Activated effector memory CD4-positive, alpha-beta T cell treated with anti-CD3 and anti-CD28 coated beads, Interleukin-2, amount 50 U/mL, for 16 hours (primary cell): ENCODE data around the gene MEIS2.

Experiments used
- DNase-seq: peaks from one replicate; pipeline ENCODE4 v3.0.0-alpha.2; 2020

Gene MEIS2

GRCh38 chr15:37112171-37112570, 11.8 kb upstream of the MEIS2 start:
- no peak for DNase-seq

GRCh38 chr15:37111427-37111717, 11.0 kb upstream of the MEIS2 start:
- DNase-seq, result no peak

- no peak for DNase-seq
Observed at GRCh38 chr15:37109872-37110572, 9.7 kb upstream of the MEIS2 start.

GRCh38 chr15:37109168-37109871, 9.0 kb upstream of the MEIS2 start:
- DNase-seq, result no peak

GRCh38 chr15:37108381-37109167, 8.2 kb upstream of the MEIS2 start:
- no peak for DNase-seq

GRCh38 chr15:37107744-37108380, 7.5 kb upstream of the MEIS2 start:
- no peak for DNase-seq

GRCh38 chr15:37107071-37107743, 6.9 kb upstream of the MEIS2 start:
- DNase-seq, result no peak

- DNase-seq, result no peak
Observed at GRCh38 chr15:37106490-37107001, 6.2 kb upstream of the MEIS2 start.

- no peak for DNase-seq
Observed at GRCh38 chr15:37105889-37106288, 5.5 kb upstream of the MEIS2 start.

- no peak for DNase-seq
Observed at GRCh38 chr15:37105029-37105428, 4.7 kb upstream of the MEIS2 start.

- DNase-seq, result no peak
Observed at GRCh38 chr15:37104424-37104981, 4.2 kb upstream of the MEIS2 start.

- no peak for DNase-seq
Observed at GRCh38 chr15:37103475-37104423, 3.4 kb upstream of the MEIS2 start.

GRCh38 chr15:37103163-37103435, 2.8 kb upstream of the MEIS2 start:
- DNase-seq, result no peak

GRCh38 chr15:37102305-37103162, 2.2 kb upstream of the MEIS2 start:
- no peak for DNase-seq

GRCh38 chr15:37101980-37102304, 1.6 kb upstream of the MEIS2 start:
- DNase-seq, result no peak

GRCh38 chr15:37100966-37101215, 542 bp upstream of the MEIS2 start:
- DNase-seq, result no peak

- DNase-seq, result no peak
Observed at GRCh38 chr15:37099319-37100108, 835 bp downstream of the MEIS2 start.

GRCh38 chr15:37098468-37099318, 1.7 kb downstream of the MEIS2 start:
- no peak for DNase-seq
